Heart left ventricle (tissue), 13 donors: ENCODE measurements around the gene RWDD2A.
A peak's percentile ranks its signal among the peaks of the same experiment; 100 is the strongest.

Experiments
- CTCF ChIP-seq, 12 donors: fragments of 200-600 bp; sonication (generic) in 4 of 12; IDR thresholded peaks; one replicate each; pipeline versions ENCODE4 v1.5.0 to v1.8.0; 2018 to 2022; ENCODE audit warnings: antibody characterized with exemption in 12 of 12, mild to moderate bottlenecking in 5 of 12
- POLR2A ChIP-seq, 2 donors: fragments of 450-650 bp; IDR thresholded peaks; one replicate each; pipeline ENCODE4 v1.6.1; 2017; ENCODE audit warnings: antibody characterized with exemption in 2 of 2, mild to moderate bottlenecking in 2 of 2, moderate library complexity in 2 of 2
- donor health status: ischemic (EF 13 %, LVEDD 7.1; RV severe dilation, severe dysfunction).
- donor health status: DM: no; HTN: yes; CAD: no.
- donor health status: DM: no; HTN: no; CAD: no.
- donor health status: ischemic (EF 25% LVEDD 6.9; RV normal size, moderate dysfunction).
- donor health status: ischemic (EF 25% LVEDD 5.7; RV mildly dilated, moderate dysfunction).
- donor health status: ischemic (EF 35%, LVEDD 5.7; RV mildly dilated, moderate dysfunction).
- donor health status: nonischemic (EF 11% LVEDD 7.7; RV severe dilation, severe dysfunction).
- donor health status: DM: yes; HTN: yes; CAD: no.
- donor health status: PGD.
- donor health status: ischemic (EF 29% LVEDD 5.4; RV normal size, mild dysfunction).
- donor health status: nonischemic (EF 23%, LVEDD 6.1; RV moderate dilation, normal function).

GRCh38 chr6:83221889-83222479 is 28.8 kb downstream of the RWDD2A start:
- TF ChIP-seq CTCF (IDR thresholded peaks at IDR 0.05): peak in 11 of 12 donors; percentile 36 to 69 (median 59)
- TF ChIP-seq POLR2A (IDR thresholded peaks at IDR 0.05): no peak
